ENCODE measurements around the gene ZNF273.
"Not testable (repeated sequence)": the region's sequence is repeated elsewhere in the genome, so short reads cannot be mapped to it uniquely, and the experiment has no call there.

- TF ChIP-seq ZNF622 (IDR thresholded peaks at IDR 0.05); CTCF (IDR thresholded peaks at IDR 0.05 in 2 of 3, conservative IDR thresholded peaks at IDR 0.05 in 1 of 3; ENCODE audit: control insufficient read depth in 2 of 3, extremely low read depth in 1 of 3, insufficient read depth in 1 of 3, low read depth in 3 of 3, low read length in 3 of 3); TCF12 (IDR thresholded peaks at IDR 0.05; ENCODE audit: low read depth, low read length); E2F4 (IDR thresholded peaks at IDR 0.05; ENCODE audit: low read depth, low read length); NFYA (IDR thresholded peaks at IDR 0.05; ENCODE audit: borderline replicate concordance, low read depth, low read length); EGR1 (IDR thresholded peaks at IDR 0.05; ENCODE audit: borderline replicate concordance in 1 of 2, low read depth in 2 of 2, low read length in 2 of 2); SIN3A (IDR thresholded peaks at IDR 0.05; ENCODE audit: low read depth, low read length); CEBPB (IDR thresholded peaks at IDR 0.05; ENCODE audit: borderline replicate concordance in 1 of 2, low read depth in 2 of 2, low read length in 2 of 2); GABPA (IDR thresholded peaks at IDR 0.05; ENCODE audit: low read depth); TAF1 (IDR thresholded peaks at IDR 0.05; ENCODE audit: borderline replicate concordance, low read depth, low read length): not testable (repeated sequence)
Measured at GRCh38 chr7:64863530-64863929, 39.5 kb upstream of the ZNF273 start.
